OCI-LY1 (cell line): ENCODE data around the gene DUSP7.

Experiments
- H2AFZ ChIP-seq: fragments of 200-600 bp; sonication (generic), shearing (Covaris generic); 2 replicates; pipeline ENCODE4 v1.6.0; 2014; ENCODE audit warnings: antibody characterized with exemption, mild to moderate bottlenecking, low read length
- H3F3A ChIP-seq: fragments of 200-600 bp; sonication (generic), shearing (Covaris generic); 2 replicates; pipeline ENCODE4 v1.6.0; 2014; ENCODE audit warnings: mild to moderate bottlenecking, antibody characterized with exemption, low read length, moderate library complexity; ENCODE audit not compliant: insufficient read depth
- H3K27ac ChIP-seq: fragments of 200-600 bp; sonication (generic); 2 replicates; pipeline ENCODE4 v1.5.1; 2014; ENCODE audit warnings: low read length, mixed run types, mild to moderate bottlenecking, low read depth; ENCODE audit not compliant: poor library complexity, severe bottlenecking
- H3K27me3 ChIP-seq: fragments of 200-600 bp; sonication (generic); 2 replicates; pipeline ENCODE4 v1.6.0; 2014; ENCODE audit warnings: antibody characterized with exemption, mild to moderate bottlenecking, low read length, moderate library complexity; ENCODE audit not compliant: insufficient read depth
- H3K36me3 ChIP-seq: fragments of 200-600 bp; sonication (generic); 2 replicates; pipeline ENCODE4 v1.6.1; 2014; ENCODE audit warnings: mild to moderate bottlenecking, antibody characterized with exemption, low read length, moderate library complexity, mixed read lengths; ENCODE audit not compliant: insufficient read depth
- H3K4me1 ChIP-seq: fragments of 200-600 bp; sonication (generic); 2 replicates; pipeline ENCODE4 v1.5.1; 2014; ENCODE audit warnings: mild to moderate bottlenecking, low read length, moderate library complexity; ENCODE audit not compliant: insufficient read depth, severe bottlenecking
- H3K4me2 ChIP-seq: fragments of 200-600 bp; sonication (generic), shearing (Covaris generic); 2 replicates; pipeline ENCODE4 v1.6.1; 2014; ENCODE audit warnings: low read length
- H3K4me3 ChIP-seq: fragments of 200-600 bp; sonication (generic); 2 replicates; pipeline ENCODE4 v1.5.1; 2014; ENCODE audit warnings: low read length, low read depth, mild to moderate bottlenecking, mixed read lengths; ENCODE audit not compliant: poor library complexity, severe bottlenecking
- H3K79me2 ChIP-seq: fragments of 200-600 bp; shearing (Covaris generic); 2 replicates; pipeline ENCODE4 v1.6.1; 2016; ENCODE audit warnings: mixed run types, low read length, mixed read lengths; ENCODE audit not compliant: insufficient read depth
- H3K9ac ChIP-seq: fragments of 200-600 bp; sonication (generic), shearing (Covaris generic); 2 replicates; pipeline ENCODE4 v1.6.1; 2014; ENCODE audit warnings: mild to moderate bottlenecking, low read length, mixed read lengths
- H3K9me2 ChIP-seq: fragments of 200-600 bp; sonication (generic), shearing (Covaris generic); 2 replicates; pipeline ENCODE4 v1.6.1; 2014; ENCODE audit warnings: low read depth, mild to moderate bottlenecking, low read length, mixed read lengths
- H3K9me3 ChIP-seq: fragments of 200-600 bp; shearing (Covaris generic); 2 replicates; pipeline ENCODE4 v1.6.1; 2014; ENCODE audit warnings: low read length, mixed read lengths
- H4K20me1 ChIP-seq: fragments of 200-600 bp; sonication (generic), shearing (Covaris generic); 2 replicates; pipeline ENCODE4 v1.6.0; 2016; ENCODE audit warnings: mild to moderate bottlenecking, low read length; ENCODE audit not compliant: insufficient read depth
- CTCF ChIP-seq: fragments of 200-600 bp; sonication (generic), shearing (Covaris generic); IDR thresholded peaks from 2 replicates; pipeline ENCODE4 v1.5.1; 2017; ENCODE audit warnings: mild to moderate bottlenecking, antibody characterized with exemption, low read length, moderate library complexity, mixed read lengths
- EZH2 ChIP-seq: fragments of 200-600 bp; sonication (generic), shearing (Covaris generic); IDR thresholded peaks from 2 replicates; pipeline ENCODE4 v1.8.0; 2017; ENCODE audit warnings: borderline replicate concordance, mixed run types, mild to moderate bottlenecking, antibody characterized with exemption, low read length, moderate library complexity, mixed read lengths

DUSP7 gene

GRCh38 chr3:52085681-52086282 is 29.4 kb upstream of the DUSP7 start:
- no peaks in the 10 kb centered on the region for H3K79me2 ChIP-seq
- no peaks in the 10 kb centered on the region for H3K9me3 ChIP-seq
- H4K20me1 ChIP-seq, result no peaks in the 10 kb centered on the region
- H3K9me2 ChIP-seq, result no peaks in the 10 kb centered on the region
- H3K4me1 ChIP-seq, result no peaks in the 10 kb centered on the region
- H3K4me2 ChIP-seq, result no peak overlapping the region
- H3K36me3 ChIP-seq, result no peaks in the 10 kb centered on the region
- H2AFZ ChIP-seq, result no peak overlapping the region
- no peaks in the 10 kb centered on the region for H3F3A ChIP-seq
- no peaks in the 10 kb centered on the region for H3K27me3 ChIP-seq
- H3K9ac ChIP-seq, result no peak overlapping the region
- H3K27ac ChIP-seq, result no peak overlapping the region
- H3K4me3 ChIP-seq, result no peak overlapping the region
- no peak for TF ChIP-seq CTCF
- TF ChIP-seq EZH2, result no peak

GRCh38 chr3:52084954-52085680 is 28.7 kb upstream of the DUSP7 start:
- H3K4me1 ChIP-seq, result no peaks in the 10 kb centered on the region
- no peak overlapping the region for H3K27ac ChIP-seq
- H3K9me2 ChIP-seq, result no peaks in the 10 kb centered on the region
- no peaks in the 10 kb centered on the region for H3K9me3 ChIP-seq
- H3K36me3 ChIP-seq, result no peaks in the 10 kb centered on the region
- no peak overlapping the region for H3K4me2 ChIP-seq
- no peak overlapping the region for H2AFZ ChIP-seq
- H4K20me1 ChIP-seq, result no peaks in the 10 kb centered on the region
- H3K27me3 ChIP-seq, result no peaks in the 10 kb centered on the region
- H3K9ac ChIP-seq, result no peak overlapping the region
- H3F3A ChIP-seq, result no peaks in the 10 kb centered on the region
- TF ChIP-seq EZH2 (no peak), CTCF (no peak)
- no peak overlapping the region for H3K4me3 ChIP-seq
- no peaks in the 10 kb centered on the region for H3K79me2 ChIP-seq

- Histone ChIP-seq H3K9ac (no peak overlapping the region), H3K9me2 (no peaks in the 10 kb centered on the region), H3K4me1 (no peaks in the 10 kb centered on the region), H4K20me1 (no peaks in the 10 kb centered on the region), H2AFZ (no peak overlapping the region), H3K27me3 (no peaks in the 10 kb centered on the region), H3K9me3 (no peaks in the 10 kb centered on the region), H3K27ac (no peak overlapping the region), H3K79me2 (no peaks in the 10 kb centered on the region), H3K4me2 (no peak overlapping the region), H3K36me3 (no peaks in the 10 kb centered on the region), H3K4me3 (no peak overlapping the region), H3F3A (no peaks in the 10 kb centered on the region)
- TF ChIP-seq EZH2, result no peak
Measured at GRCh38 chr3:52084216-52084945, 28.0 kb upstream of the DUSP7 start.
